DND-41 (cell line): ENCODE measurements around the gene TTLL5.

ENCODE experiments used
- ATAC-seq: fragments of 200-7000 bp; cut with Tn5 transposase; 3 replicates; pipeline ENCODE4 v1.9.1; 2021; ENCODE audit warnings: low read depth; ENCODE audit not compliant: insufficient read depth
- DNase-seq: peaks from one replicate; pipeline ENCODE4 v3.0.0-alpha.2; 2020
- H2AFZ ChIP-seq: 2 replicates; pipeline ENCODE4 v1.6.0; 2012; ENCODE audit warnings: low read depth, low read length
- H3K27ac ChIP-seq: 2 replicates; pipeline ENCODE4 v1.5.1; 2012; ENCODE audit warnings: low read length, inconsistent platforms
- H3K27me3 ChIP-seq: fragments of 200-600 bp; sonication (generic); 2 replicates; pipeline ENCODE4 v1.6.0; 2012; ENCODE audit warnings: low read length, mild to moderate bottlenecking, inconsistent platforms; ENCODE audit not compliant: insufficient read depth, poor library complexity
- H3K36me3 ChIP-seq: 2 replicates; pipeline ENCODE4 v1.5.1; 2012; ENCODE audit warnings: low read length, inconsistent platforms; ENCODE audit not compliant: insufficient read depth
- H3K4me1 ChIP-seq: 2 replicates; pipeline ENCODE4 v1.5.1; 2012; ENCODE audit warnings: mild to moderate bottlenecking, low read length; ENCODE audit not compliant: insufficient read depth
- H3K4me2 ChIP-seq: 2 replicates; pipeline ENCODE4 v1.6.0; 2012; ENCODE audit warnings: mild to moderate bottlenecking, moderate library complexity, low read length, inconsistent platforms; ENCODE audit not compliant: insufficient read depth
- H3K4me3 ChIP-seq, 2 experiments: fragments of 200-600 bp in 1 of 2; shearing (Covaris generic) in 1 of 2; 2 replicates each; pipeline ENCODE4 v1.5.1; 2012 to 2016; ENCODE audit warnings: inconsistent platforms in 2 of 2, low read length in 2 of 2, mild to moderate bottlenecking in 2 of 2, low read depth in 1 of 2, moderate library complexity in 1 of 2
- H3K79me2 ChIP-seq: 2 replicates; pipeline ENCODE4 v1.6.0; 2012; ENCODE audit warnings: low read length, inconsistent platforms; ENCODE audit not compliant: insufficient read depth
- H3K9ac ChIP-seq: 2 replicates; pipeline ENCODE4 v1.6.0; 2012; ENCODE audit warnings: low read depth, mild to moderate bottlenecking, inconsistent platforms, low read length, moderate library complexity
- H3K9me3 ChIP-seq: 2 replicates; pipeline ENCODE4 v1.5.1; 2012; ENCODE audit warnings: low read length, moderate library complexity, mild to moderate bottlenecking, inconsistent platforms; ENCODE audit not compliant: insufficient read depth, severe bottlenecking
- H4K20me1 ChIP-seq: 2 replicates; pipeline ENCODE4 v1.6.0; 2012; ENCODE audit warnings: low read length; ENCODE audit not compliant: insufficient read depth
- EZH2 ChIP-seq: IDR thresholded peaks from 3 replicates; pipeline ENCODE4 v1.6.1; 2012; ENCODE audit warnings: borderline replicate concordance, low read depth, mild to moderate bottlenecking, moderate library complexity, low read length, inconsistent platforms; ENCODE audit not compliant: severe bottlenecking
- TF ChIP-seq, protein P1 (sequence below): IDR thresholded peaks from 2 replicates; pipeline ENCODE4 v1.5.1; 2012; ENCODE audit warnings: borderline replicate concordance, low read length, moderate library complexity, mild to moderate bottlenecking; ENCODE audit not compliant: poor library complexity, severe bottlenecking; ENCODE audit errors: extremely low read depth

The TTLL5 gene

DNA sequence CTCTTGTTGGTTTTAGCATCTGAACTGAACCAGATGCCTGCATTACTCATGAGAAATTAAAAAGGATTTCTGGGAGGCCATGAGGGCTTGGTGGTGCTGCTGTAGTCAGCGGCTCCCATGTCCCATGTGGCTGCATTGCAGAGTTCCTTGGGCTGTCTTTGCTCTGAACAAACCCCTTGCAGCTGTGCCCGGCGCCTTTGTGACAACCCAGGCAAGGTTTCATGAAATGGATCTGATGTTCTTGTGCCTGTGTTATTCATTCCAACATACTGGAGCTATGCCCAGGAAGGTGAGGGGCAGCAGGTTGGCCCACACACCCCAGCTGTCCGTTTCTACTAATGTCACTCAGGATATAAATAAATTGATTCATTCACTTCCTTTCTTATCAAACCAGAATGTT, 280.0 kb downstream of the TTLL5 start:
- Histone ChIP-seq H3K9me3 (no peaks in the 10 kb centered on the region), H3K4me2 (no peak overlapping the region), H3K4me3 (no peak overlapping the region), H2AFZ (no peak overlapping the region), H4K20me1 (no peaks in the 10 kb centered on the region), H3K36me3 (peaks cover 3% of the 10 kb centered on the region; the same call in 1 of the 2 replicates), H3K27ac (no peak overlapping the region), H3K79me2 (no peaks in the 10 kb centered on the region), H3K9ac (no peak overlapping the region), H3K27me3 (no peaks in the 10 kb centered on the region), H3K4me1 (no peaks in the 10 kb centered on the region)
- no peak for DNase-seq
- TF ChIP-seq EZH2, result no peak
- TF ChIP-seq, protein P1, sequence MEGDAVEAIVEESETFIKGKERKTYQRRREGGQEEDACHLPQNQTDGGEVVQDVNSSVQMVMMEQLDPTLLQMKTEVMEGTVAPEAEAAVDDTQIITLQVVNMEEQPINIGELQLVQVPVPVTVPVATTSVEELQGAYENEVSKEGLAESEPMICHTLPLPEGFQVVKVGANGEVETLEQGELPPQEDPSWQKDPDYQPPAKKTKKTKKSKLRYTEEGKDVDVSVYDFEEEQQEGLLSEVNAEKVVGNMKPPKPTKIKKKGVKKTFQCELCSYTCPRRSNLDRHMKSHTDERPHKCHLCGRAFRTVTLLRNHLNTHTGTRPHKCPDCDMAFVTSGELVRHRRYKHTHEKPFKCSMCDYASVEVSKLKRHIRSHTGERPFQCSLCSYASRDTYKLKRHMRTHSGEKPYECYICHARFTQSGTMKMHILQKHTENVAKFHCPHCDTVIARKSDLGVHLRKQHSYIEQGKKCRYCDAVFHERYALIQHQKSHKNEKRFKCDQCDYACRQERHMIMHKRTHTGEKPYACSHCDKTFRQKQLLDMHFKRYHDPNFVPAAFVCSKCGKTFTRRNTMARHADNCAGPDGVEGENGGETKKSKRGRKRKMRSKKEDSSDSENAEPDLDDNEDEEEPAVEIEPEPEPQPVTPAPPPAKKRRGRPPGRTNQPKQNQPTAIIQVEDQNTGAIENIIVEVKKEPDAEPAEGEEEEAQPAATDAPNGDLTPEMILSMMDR, result no peak
- no peak for ATAC-seq

DNA sequence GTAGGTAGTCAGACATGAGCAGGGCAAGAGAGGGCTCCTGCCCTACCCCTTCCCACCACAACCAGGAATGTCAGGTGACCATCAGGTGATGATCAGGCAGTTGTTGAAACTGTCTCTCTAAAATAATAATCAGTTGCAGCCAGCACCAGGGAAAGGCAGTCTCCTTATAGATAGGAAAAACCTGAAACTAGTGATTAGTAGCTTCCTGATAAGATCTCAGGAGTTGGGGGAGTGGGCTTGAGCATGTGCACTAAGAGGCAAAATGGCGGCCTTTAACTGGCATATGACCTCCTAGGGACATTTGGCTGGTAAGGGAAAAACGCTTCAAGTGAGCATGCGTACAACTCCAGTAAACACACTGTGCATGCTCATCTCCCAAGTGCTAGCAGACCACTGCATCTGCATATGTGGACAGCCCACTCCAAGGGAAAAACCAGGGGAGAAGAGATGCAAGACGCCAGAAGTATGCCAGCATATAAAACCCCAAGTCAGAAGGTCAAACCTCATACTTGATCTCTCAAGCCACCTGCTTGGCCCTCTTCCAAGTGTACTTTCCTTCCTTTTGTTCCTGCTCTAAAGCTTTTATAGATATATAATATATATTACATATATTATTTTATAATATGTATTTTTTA, 283.7 kb downstream of the TTLL5 start:
- Histone ChIP-seq H3K27me3 (no peaks in the 10 kb centered on the region), H3K4me1 (no peaks in the 10 kb centered on the region), H2AFZ (no peak overlapping the region), H4K20me1 (no peaks in the 10 kb centered on the region), H3K36me3 (peaks cover 3% of the 10 kb centered on the region; the same call in 1 of the 2 replicates), H3K27ac (no peak overlapping the region), H3K79me2 (no peaks in the 10 kb centered on the region), H3K4me2 (no peak overlapping the region), H3K9ac (no peak overlapping the region), H3K4me3 (no peak overlapping the region), H3K9me3 (no peaks in the 10 kb centered on the region)
- no peak for ATAC-seq
- TF ChIP-seq, protein P1, result no peak
- no peak for TF ChIP-seq EZH2
- no peak for DNase-seq

DNA sequence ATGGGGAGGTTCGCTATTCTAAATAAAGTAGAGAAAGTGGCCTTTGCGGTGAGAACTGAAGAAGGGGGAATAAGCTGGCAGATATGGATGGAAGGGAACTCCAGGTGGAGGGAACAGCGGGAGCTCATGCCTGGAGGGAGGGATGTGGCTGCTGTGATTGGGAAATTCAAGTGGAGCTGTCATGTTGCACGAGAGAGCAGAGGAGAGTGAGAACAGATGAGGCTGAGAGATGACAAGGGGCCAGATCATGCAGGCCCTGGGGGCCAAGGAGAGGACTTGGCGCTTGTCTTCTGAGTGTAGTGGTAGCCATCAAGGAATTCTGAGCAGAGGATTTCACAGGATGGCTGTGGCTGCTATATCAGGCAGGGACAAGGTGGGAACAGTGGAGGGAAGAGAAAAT, 285.7 kb downstream of the TTLL5 start:
- DNase-seq (no peak), ATAC-seq (no peak)
- peaks cover 3% of the 10 kb centered on the region; the same call in 1 of the 2 replicates for H3K36me3 ChIP-seq
- no peaks in the 10 kb centered on the region for H4K20me1 ChIP-seq
- no peaks in the 10 kb centered on the region for H3K79me2 ChIP-seq
- no peak overlapping the region for H3K9ac ChIP-seq
- no peak overlapping the region for H3K4me2 ChIP-seq
- no peak for TF ChIP-seq EZH2
- TF ChIP-seq, protein P1, result no peak
- H3K9me3 ChIP-seq, result no peaks in the 10 kb centered on the region
- H3K4me3 ChIP-seq, result no peak overlapping the region
- no peak overlapping the region for H3K27ac ChIP-seq
- H3K4me1 ChIP-seq, result no peaks in the 10 kb centered on the region
- H2AFZ ChIP-seq, result no peak overlapping the region
- H3K27me3 ChIP-seq, result no peaks in the 10 kb centered on the region
